Smooth muscle cell (in vitro differentiated cells): ENCODE data around the gene TMPRSS6. TPM values are rescaled to one million over a fixed set of nuclear protein-coding genes. Genes with fewer than 3 reads are reported as not detected.

Source experiments
- DNase-seq: peaks from one replicate; lab custom pipeline; 2025; ENCODE audit not compliant: unreplicated experiment; lab: John Stamatoyannopoulos, UW
- H2AFZ ChIP-seq: fragments of 200-600 bp; sonication (generic); 2 replicates; pipeline ENCODE4 v1.6.0; 2016; ENCODE audit warnings: antibody characterized with exemption, low read depth, mild to moderate bottlenecking
- H3F3A ChIP-seq: fragments of 200-600 bp; sonication (generic); 2 replicates; pipeline ENCODE4 v1.6.0; 2017; ENCODE audit warnings: antibody characterized with exemption, low read depth
- H3K27ac ChIP-seq: fragments of 200-600 bp; sonication (generic); 2 replicates; pipeline ENCODE4 v1.5.1; 2016; ENCODE audit warnings: low read depth, mild to moderate bottlenecking
- H3K27me3 ChIP-seq: fragments of 200-600 bp; sonication (generic); 2 replicates; pipeline ENCODE4 v1.6.1; 2016; ENCODE audit warnings: low read depth, mild to moderate bottlenecking
- H3K36me3 ChIP-seq: fragments of 200-600 bp; sonication (generic); 2 replicates; pipeline ENCODE4 v1.5.1; 2016; ENCODE audit warnings: low read depth
- H3K4me1 ChIP-seq: fragments of 200-600 bp; sonication (generic); 2 replicates; pipeline ENCODE4 v1.5.1; 2016; ENCODE audit warnings: low read depth
- H3K4me2 ChIP-seq: fragments of 200-600 bp; sonication (generic); 2 replicates; pipeline ENCODE4 v1.6.0; 2016; ENCODE audit warnings: mild to moderate bottlenecking
- H3K4me3 ChIP-seq: fragments of 200-600 bp; sonication (generic); 2 replicates; pipeline ENCODE4 v1.5.1; 2016; ENCODE audit warnings: mild to moderate bottlenecking
- H3K79me2 ChIP-seq: fragments of 200-600 bp; sonication (generic); 2 replicates; pipeline ENCODE4 v1.6.0; 2016; ENCODE audit warnings: low read depth, mild to moderate bottlenecking
- H3K9ac ChIP-seq: fragments of 200-600 bp; sonication (generic); 2 replicates; pipeline ENCODE4 v1.6.0; 2016; ENCODE audit warnings: low read depth
- H3K9me3 ChIP-seq: fragments of 200-600 bp; sonication (generic); replicated peaks from 2 replicates; pipeline ENCODE4 v1.5.1; 2016; ENCODE audit warnings: low read depth
- H4K20me1 ChIP-seq: fragments of 200-600 bp; sonication (generic); 2 replicates; pipeline ENCODE4 v1.6.0; 2016; ENCODE audit warnings: low read depth
- CTCF ChIP-seq: fragments of 200-600 bp; sonication (generic); IDR thresholded peaks from 2 replicates; pipeline ENCODE4 v1.5.1; 2017; ENCODE audit warnings: borderline replicate concordance, mild to moderate bottlenecking, antibody characterized with exemption; ENCODE audit not compliant: insufficient read depth, poor library complexity, severe bottlenecking
- WGBS: methylation state at CpG from one replicate; pipeline ENCODE4 v1.1.7; 2016; ENCODE audit warnings: low lambda C conversion rate; 5-methylcytosine and 5-hydroxymethylcytosine counted together
- polyA plus RNA-seq: library from polyadenylated mRNA; unstranded; fragments of >200 nt; fragmentation: Nextera tagmentation; extraction: Ambion mirVana; gene quantifications from 2 replicates; pipeline ENCODE4 v1.2.1, GENCODE V29; 2016
- total RNA-seq: library from RNA; depleted of rRNA; stranded (reverse); fragments of >200 nt; gene quantifications from 2 replicates; pipeline ENCODE4 v1.2.3, GENCODE V29; 2014

TMPRSS6 gene
- total and polyA plus RNA-seq, 2 experiments from 2014 or later, result not detected

- no peak overlapping the region for H3K9ac ChIP-seq
- H3K36me3 ChIP-seq, result no peaks in the 10 kb centered on the region
- no peaks in the 10 kb centered on the region for H3K9me3 ChIP-seq
- H3K4me2 ChIP-seq, result no peak overlapping the region
- H3F3A ChIP-seq, result no peaks in the 10 kb centered on the region
- H3K79me2 ChIP-seq, result no peaks in the 10 kb centered on the region
- no peak overlapping the region for H3K4me3 ChIP-seq
- TF ChIP-seq CTCF, result no peak
- H3K4me1 ChIP-seq, result peaks cover 4% of the 10 kb centered on the region
- H3K27me3 ChIP-seq, result no peaks in the 10 kb centered on the region
- no peak overlapping the region for H3K27ac ChIP-seq
- no peak for DNase-seq
- H2AFZ ChIP-seq, result no peak overlapping the region
- WGBS, result 73% methylated on average over 12 of the region's 12 CpGs
- no peaks in the 10 kb centered on the region for H4K20me1 ChIP-seq
Observed at GRCh38 chr22:37147186-37147990, 37.9 kb upstream of the TMPRSS6 start.

GRCh38 chr22:37146507-37147180 lies 37.1 kb upstream of the TMPRSS6 start:
- Histone ChIP-seq H3K79me2 (no peaks in the 10 kb centered on the region), H2AFZ (no peak overlapping the region), H3K27me3 (no peaks in the 10 kb centered on the region), H3K9me3 (no peaks in the 10 kb centered on the region), H3K36me3 (no peaks in the 10 kb centered on the region), H3K9ac (no peak overlapping the region), H3K4me3 (no peak overlapping the region), H3K27ac (no peak overlapping the region), H3K4me1 (peaks cover 4% of the 10 kb centered on the region), H3F3A (no peaks in the 10 kb centered on the region), H4K20me1 (no peaks in the 10 kb centered on the region), H3K4me2 (no peak overlapping the region)
- 79% methylated on average over 16 of the region's 16 CpGs for WGBS
- no peak for DNase-seq
- TF ChIP-seq CTCF, result no peak

- H3K4me2 ChIP-seq, result no peak overlapping the region
- peaks cover 4% of the 10 kb centered on the region for H3K4me1 ChIP-seq
- H4K20me1 ChIP-seq, result no peaks in the 10 kb centered on the region
- no peaks in the 10 kb centered on the region for H3K79me2 ChIP-seq
- no peak overlapping the region for H3K4me3 ChIP-seq
- no peaks in the 10 kb centered on the region for H3K36me3 ChIP-seq
- no peaks in the 10 kb centered on the region for H3F3A ChIP-seq
- H3K9ac ChIP-seq, result no peak overlapping the region
- no peaks in the 10 kb centered on the region for H3K9me3 ChIP-seq
- WGBS, result 90% methylated on average over 6 of the region's 6 CpGs
- H3K27me3 ChIP-seq, result no peaks in the 10 kb centered on the region
- no peak overlapping the region for H2AFZ ChIP-seq
- no peak overlapping the region for H3K27ac ChIP-seq
- no peak for TF ChIP-seq CTCF
- no peak for DNase-seq
Observed at GRCh38 chr22:37146051-37146385, 36.5 kb upstream of the TMPRSS6 start.
